Hepatocyte (in vitro differentiated cells): Measurements from ENCODE around the gene DYNC2LI1. TPM values are rescaled to one million over a fixed set of nuclear protein-coding genes. Genes with fewer than 3 reads are reported as not detected.

ENCODE experiments used
- DNase-seq: peaks from one replicate; pipeline ENCODE4 v3.0.0-alpha.2; 2016; ENCODE audit warnings: low spot score
- H2AFZ ChIP-seq: fragments of 200-600 bp; sonication (generic); 2 replicates; pipeline ENCODE4 v1.6.0; 2016; ENCODE audit warnings: antibody characterized with exemption, mild to moderate bottlenecking
- H3K27ac ChIP-seq: fragments of 200-600 bp; sonication (generic); 2 replicates; pipeline ENCODE4 v1.5.1; 2016; ENCODE audit warnings: mild to moderate bottlenecking
- H3K27me3 ChIP-seq: fragments of 200-600 bp; sonication (generic); 2 replicates; pipeline ENCODE4 v1.6.1; 2016
- H3K36me3 ChIP-seq: fragments of 200-600 bp; sonication (generic); replicated peaks from 2 replicates; pipeline ENCODE4 v1.5.1; 2016; ENCODE audit warnings: low read depth; ENCODE audit not compliant: insufficient read depth
- H3K4me1 ChIP-seq: fragments of 200-600 bp; sonication (generic); 2 replicates; pipeline ENCODE4 v1.5.1; 2016; ENCODE audit warnings: mild to moderate bottlenecking, moderate library complexity; ENCODE audit not compliant: insufficient read depth
- H3K4me2 ChIP-seq: fragments of 200-600 bp; sonication (generic); 2 replicates; pipeline ENCODE4 v1.6.0; 2016
- H3K4me3 ChIP-seq: fragments of 200-600 bp; sonication (generic); 2 replicates; pipeline ENCODE4 v1.5.1; 2016; ENCODE audit warnings: mild to moderate bottlenecking
- H3K79me2 ChIP-seq: fragments of 200-600 bp; sonication (generic); 2 replicates; pipeline ENCODE4 v1.6.0; 2017; ENCODE audit warnings: mild to moderate bottlenecking
- H3K9me2 ChIP-seq: fragments of 200-600 bp; sonication (generic); replicated peaks from 2 replicates; pipeline ENCODE4 v1.6.0; 2017; ENCODE audit warnings: mild to moderate bottlenecking; ENCODE audit not compliant: insufficient read depth
- H3K9me3 ChIP-seq: fragments of 200-600 bp; sonication (generic); 2 replicates; pipeline ENCODE4 v1.5.1; 2016; ENCODE audit warnings: low read depth, mild to moderate bottlenecking
- H4K20me1 ChIP-seq: fragments of 200-600 bp; sonication (generic); 2 replicates; pipeline ENCODE4 v1.6.0; 2016; ENCODE audit warnings: mild to moderate bottlenecking; ENCODE audit not compliant: insufficient read depth, poor library complexity, severe bottlenecking
- CTCF ChIP-seq: fragments of 200-600 bp; sonication (generic); IDR thresholded peaks from 2 replicates; pipeline ENCODE4 v1.5.1; 2016; ENCODE audit warnings: antibody characterized with exemption, mild to moderate bottlenecking; ENCODE audit not compliant: poor library complexity
- EZH2 ChIP-seq: fragments of 200-600 bp; sonication (generic); IDR thresholded peaks from 2 replicates; pipeline ENCODE4 v1.6.1; 2016; ENCODE audit warnings: antibody characterized with exemption, mild to moderate bottlenecking, borderline replicate concordance
- EZH2phosphoT487 ChIP-seq: fragments of 200-600 bp; sonication (generic); IDR thresholded peaks from one replicate; pipeline ENCODE4 v1.6.1; 2018; ENCODE audit warnings: antibody characterized with exemption, mild to moderate bottlenecking, low read depth, moderate library complexity; ENCODE audit not compliant: unreplicated experiment, severe bottlenecking
- WGBS: methylation state at CpG from one replicate; pipeline ENCODE4 v1.1.6; 2016; ENCODE audit warnings: low lambda C conversion rate; ENCODE audit errors: missing lambda C conversion rate; 5-methylcytosine and 5-hydroxymethylcytosine counted together
- polyA plus RNA-seq: library from polyadenylated mRNA; unstranded; fragments of >200 nt; fragmentation: Nextera tagmentation; extraction: Ambion mirVana; gene quantifications from 2 replicates; pipeline ENCODE4 v1.2.1, GENCODE V29; 2016
- total RNA-seq: library from RNA; depleted of rRNA; stranded (reverse); fragments of >200 nt; gene quantifications from 2 replicates; pipeline ENCODE4 v1.2.3, GENCODE V29; 2014

Gene DYNC2LI1
- total and polyA plus RNA-seq, 2 experiments from 2014 or later: 22.7 to 40.4 TPM

- WGBS: 94% methylated on average over 2 of the region's 2 CpGs
Observed at GRCh38 chr2:43812006-43812405, 38.2 kb downstream of the DYNC2LI1 start.

GRCh38 chr2:43812947-43813346 is 39.1 kb downstream of the DYNC2LI1 start:
- Histone ChIP-seq H3K4me2 (no peak overlapping the region), H3K36me3 (no peaks in the 10 kb centered on the region), H4K20me1 (no peaks in the 10 kb centered on the region), H3K27ac (no peak overlapping the region), H3K9me2 (no peaks in the 10 kb centered on the region), H3K9me3 (no peaks in the 10 kb centered on the region), H3K27me3 (no peaks in the 10 kb centered on the region), H3K79me2 (no peaks in the 10 kb centered on the region), H3K4me3 (no peak overlapping the region), H2AFZ (no peak overlapping the region), H3K4me1 (peaks cover 3% of the 10 kb centered on the region)
- TF ChIP-seq EZH2 (no peak), EZH2phosphoT487 (no peak), CTCF (no peak)
- WGBS: 67% methylated on average over 2 of the region's 2 CpGs
- DNase-seq: no peak

More at GRCh38 chr2:43812006-43812405, 38.2 kb downstream of the DYNC2LI1 start:
- H3K27me3 ChIP-seq: no peaks in the 10 kb centered on the region
- no peaks in the 10 kb centered on the region for H3K9me2 ChIP-seq
- H3K36me3 ChIP-seq: no peaks in the 10 kb centered on the region
- no peaks in the 10 kb centered on the region for H4K20me1 ChIP-seq
- H2AFZ ChIP-seq: no peak overlapping the region
- H3K27ac ChIP-seq: no peak overlapping the region
- no peak overlapping the region for H3K4me2 ChIP-seq
- peaks cover 8% of the 10 kb centered on the region for H3K4me1 ChIP-seq
- no peak overlapping the region for H3K4me3 ChIP-seq
- TF ChIP-seq CTCF (no peak), EZH2 (no peak), EZH2phosphoT487 (no peak)
- no peak for DNase-seq
- no peaks in the 10 kb centered on the region for H3K79me2 ChIP-seq
- H3K9me3 ChIP-seq: no peaks in the 10 kb centered on the region

- Histone ChIP-seq H3K4me2 (no peak overlapping the region), H3K79me2 (no peaks in the 10 kb centered on the region), H3K27ac (no peak overlapping the region), H3K27me3 (no peaks in the 10 kb centered on the region), H2AFZ (no peak overlapping the region), H3K9me3 (no peaks in the 10 kb centered on the region), H3K36me3 (no peaks in the 10 kb centered on the region), H4K20me1 (no peaks in the 10 kb centered on the region), H3K4me1 (no peaks in the 10 kb centered on the region), H3K9me2 (no peaks in the 10 kb centered on the region), H3K4me3 (no peak overlapping the region)
- TF ChIP-seq EZH2phosphoT487 (no peak), EZH2 (no peak), CTCF (no peak)
- no peak for DNase-seq
- 94% methylated on average over 3 of the region's 3 CpGs for WGBS
Observed at GRCh38 chr2:43814711-43815110, 40.9 kb downstream of the DYNC2LI1 start.

GRCh38 chr2:43818761-43819160 is 44.9 kb downstream of the DYNC2LI1 start:
- peak overlapping the region; percentile 74 for H3K27ac ChIP-seq

More at GRCh38 chr2:43818761-43819160, 44.9 kb downstream of the DYNC2LI1 start:
- H3K79me2 ChIP-seq: no peaks in the 10 kb centered on the region
- H3K4me3 ChIP-seq: no peak overlapping the region
- no peaks in the 10 kb centered on the region for H3K27me3 ChIP-seq
- no peaks in the 10 kb centered on the region for H3K4me1 ChIP-seq
- WGBS: 75% methylated on average over 5 of the region's 5 CpGs
- no peaks in the 10 kb centered on the region for H3K9me2 ChIP-seq
- TF ChIP-seq EZH2 (no peak), EZH2phosphoT487 (no peak), CTCF (no peak)
- H2AFZ ChIP-seq: no peak overlapping the region
- no peak overlapping the region for H3K4me2 ChIP-seq
- DNase-seq: peak; percentile 75
- no peaks in the 10 kb centered on the region for H4K20me1 ChIP-seq
- H3K9me3 ChIP-seq: no peaks in the 10 kb centered on the region
- H3K36me3 ChIP-seq: no peaks in the 10 kb centered on the region
